ENCODE data around the gene RBPMS2. TPM values are rescaled to one million over a fixed set of nuclear protein-coding genes. Genes with fewer than 3 reads are reported as not detected.

Gene RBPMS2
- total and polyA plus RNA-seq, 2 donors (not counting 3 experiments of a cell fraction or from before 2014, with no cell fraction given): 2.3 to 7.8 TPM

- POLR2A ChIA-PET: interaction anchor here (0.7 kb wide), 1 partner anchor 412 kb away, joined by 6 read pairs; no protein-coding TSS in a partner anchor
- Histone ChIP-seq H3K27me3 (ENCODE audit: control insufficient read depth in 2 of 2, insufficient read depth in 2 of 2, low read length in 2 of 2) (no peaks in the 10 kb centered on the region), H3K79me2 (ENCODE audit: control insufficient read depth, insufficient read depth, low read length) (no peaks in the 10 kb centered on the region), H4K20me1 (replicated peaks; ENCODE audit: control insufficient read depth, extremely low read depth, insufficient read depth, low read length) (no peaks in the 10 kb centered on the region), H3K4me1 (ENCODE audit: control insufficient read depth, extremely low read depth, insufficient read depth, low read length) (no peaks in the 10 kb centered on the region), H3K4me2 (ENCODE audit: insufficient read depth, low read length) (no peak overlapping the region), H3K27ac (ENCODE audit: insufficient read depth, low read depth, low read length) (no peak overlapping the region), H3K9me3 (replicated peaks; ENCODE audit: control insufficient read depth, insufficient read depth, low read length) (no peaks in the 10 kb centered on the region), H3K4me3 (replicated peaks in 1 of 3; ENCODE audit: insufficient read depth in 1 of 3, low read depth in 1 of 3, low read length in 3 of 3) (no peak overlapping the region), H3K36me3 (ENCODE audit: control insufficient read depth in 2 of 2, extremely low read depth in 1 of 2, insufficient read depth in 2 of 2, low read length in 2 of 2) (no peaks in the 10 kb centered on the region), H3K9me1 (replicated peaks; ENCODE audit: control insufficient read depth, extremely low read depth, insufficient read depth, low read length) (no peaks in the 10 kb centered on the region), H2AFZ (ENCODE audit: low read depth, low read length) (no peak overlapping the region), H3K9ac (replicated peaks; ENCODE audit: extremely low read depth, insufficient read depth, low read length) (no peak overlapping the region)
- dilution Hi-C loops (cut with MboI; ENCODE audit: extremely low pct_ligation_motif_present, low sequenced_read_pairs) (no loop called here), intact Hi-C loops (cut with micrococcal nuclease) (no loop called here)
- FAIRE-seq (no peak), DNase-seq (ENCODE audit: low read depth, low spot score) (no peak)
- no TSS peak for BruUV-seq (replicated peaks)
- CTCF ChIA-PET: interaction anchor here (1.6 to 5.8 kb wide), 2 partner anchors 10 to 17 kb away, joined by 5 to 31 read pairs; no protein-coding TSS in a partner anchor
- no peak for TF ChIP-seq FOS (IDR thresholded peaks at IDR 0.05; ENCODE audit: borderline replicate concordance, insufficient read depth, low read length)
These were observed 64.5 kb downstream of the RBPMS2 start for GRCh38 chr15:64710676-64711428.

GRCh38 chr15:64706011-64706911, 69.1 kb downstream of the RBPMS2 start:
- CTCF ChIA-PET: interaction anchor here (1.1 to 1.8 kb wide), 3 partner anchors 14 to 22 kb away, joined by 3 to 10 read pairs (median 5); no protein-coding TSS in a partner anchor
- H3K79me2 ChIP-seq (ENCODE audit: control insufficient read depth, insufficient read depth, low read length): peaks cover 17% of the 10 kb centered on the region
- FAIRE-seq: no peak
- H3K9ac ChIP-seq (replicated peaks; ENCODE audit: extremely low read depth, insufficient read depth, low read length): no peak overlapping the region
- no peak for DNase-seq (ENCODE audit: low read depth, low spot score)
- no peaks in the 10 kb centered on the region for H3K9me3 ChIP-seq (replicated peaks; ENCODE audit: control insufficient read depth, insufficient read depth, low read length)
- no peak overlapping the region for H2AFZ ChIP-seq (ENCODE audit: low read depth, low read length)
- H3K4me3 ChIP-seq (replicated peaks in 1 of 3; ENCODE audit: insufficient read depth in 1 of 3, low read depth in 1 of 3, low read length in 3 of 3): no peak overlapping the region
- POLR2A ChIA-PET: no interaction called here
- H3K9me1 ChIP-seq (replicated peaks; ENCODE audit: control insufficient read depth, extremely low read depth, insufficient read depth, low read length): no peaks in the 10 kb centered on the region
- H3K27me3 ChIP-seq (ENCODE audit: control insufficient read depth in 2 of 2, insufficient read depth in 2 of 2, low read length in 2 of 2): no peaks in the 10 kb centered on the region
- no peaks in the 10 kb centered on the region for H3K36me3 ChIP-seq (ENCODE audit: control insufficient read depth in 2 of 2, extremely low read depth in 1 of 2, insufficient read depth in 2 of 2, low read length in 2 of 2)
- H3K27ac ChIP-seq (ENCODE audit: insufficient read depth, low read depth, low read length): no peak overlapping the region
- intact Hi-C loops (cut with micrococcal nuclease) (no loop called here), dilution Hi-C loops (cut with MboI; ENCODE audit: extremely low pct_ligation_motif_present, low sequenced_read_pairs) (no loop called here)
- peaks cover 16% of the 10 kb centered on the region for H3K4me1 ChIP-seq (ENCODE audit: control insufficient read depth, extremely low read depth, insufficient read depth, low read length)
- no TSS peak for BruUV-seq (replicated peaks)
- H4K20me1 ChIP-seq (replicated peaks; ENCODE audit: control insufficient read depth, extremely low read depth, insufficient read depth, low read length): no peaks in the 10 kb centered on the region
- no peak for TF ChIP-seq FOS (IDR thresholded peaks at IDR 0.05; ENCODE audit: borderline replicate concordance, insufficient read depth, low read length)
- no peak for TF ChIP-seq GATA2 (IDR thresholded peaks at IDR 0.05; ENCODE audit: insufficient read depth, insufficient read length, low read depth, low read length)
- TF ChIP-seq, protein P1, sequence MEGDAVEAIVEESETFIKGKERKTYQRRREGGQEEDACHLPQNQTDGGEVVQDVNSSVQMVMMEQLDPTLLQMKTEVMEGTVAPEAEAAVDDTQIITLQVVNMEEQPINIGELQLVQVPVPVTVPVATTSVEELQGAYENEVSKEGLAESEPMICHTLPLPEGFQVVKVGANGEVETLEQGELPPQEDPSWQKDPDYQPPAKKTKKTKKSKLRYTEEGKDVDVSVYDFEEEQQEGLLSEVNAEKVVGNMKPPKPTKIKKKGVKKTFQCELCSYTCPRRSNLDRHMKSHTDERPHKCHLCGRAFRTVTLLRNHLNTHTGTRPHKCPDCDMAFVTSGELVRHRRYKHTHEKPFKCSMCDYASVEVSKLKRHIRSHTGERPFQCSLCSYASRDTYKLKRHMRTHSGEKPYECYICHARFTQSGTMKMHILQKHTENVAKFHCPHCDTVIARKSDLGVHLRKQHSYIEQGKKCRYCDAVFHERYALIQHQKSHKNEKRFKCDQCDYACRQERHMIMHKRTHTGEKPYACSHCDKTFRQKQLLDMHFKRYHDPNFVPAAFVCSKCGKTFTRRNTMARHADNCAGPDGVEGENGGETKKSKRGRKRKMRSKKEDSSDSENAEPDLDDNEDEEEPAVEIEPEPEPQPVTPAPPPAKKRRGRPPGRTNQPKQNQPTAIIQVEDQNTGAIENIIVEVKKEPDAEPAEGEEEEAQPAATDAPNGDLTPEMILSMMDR (IDR thresholded peaks at IDR 0.05; ENCODE audit: extremely low read depth in 1 of 2, insufficient read depth in 1 of 2, low read depth in 1 of 2, low read length in 2 of 2): no peak
- TF ChIP-seq POLR2AphosphoS5 (IDR thresholded peaks at IDR 0.05; ENCODE audit: insufficient read depth, low read depth, low read length): no peak
- TF ChIP-seq POLR2A (IDR thresholded peaks at IDR 0.05; ENCODE audit: low read depth, low read length): no peak
- no peak for TF ChIP-seq MYC (IDR thresholded peaks at IDR 0.05; ENCODE audit: low read depth, low read length)
- no peak for TF ChIP-seq MAX (IDR thresholded peaks at IDR 0.05; ENCODE audit: insufficient read depth, insufficient read length)
- no peak for TF ChIP-seq EZH2 (IDR thresholded peaks at IDR 0.05; ENCODE audit: borderline replicate concordance, low read depth, low read length, severe bottlenecking)
- H3K4me2 ChIP-seq (ENCODE audit: insufficient read depth, low read length): no peak overlapping the region

All from endothelial cell of umbilical vein (primary cell).